Stimulated activated naive CD4-positive, alpha-beta T cell (primary cell): ENCODE results near the gene MARK1.

Experiments used
- DNase-seq, 6 experiments: peaks; one replicate each; lab custom pipeline; 2025; lab: John Stamatoyannopoulos, UW

Gene MARK1

DNA sequence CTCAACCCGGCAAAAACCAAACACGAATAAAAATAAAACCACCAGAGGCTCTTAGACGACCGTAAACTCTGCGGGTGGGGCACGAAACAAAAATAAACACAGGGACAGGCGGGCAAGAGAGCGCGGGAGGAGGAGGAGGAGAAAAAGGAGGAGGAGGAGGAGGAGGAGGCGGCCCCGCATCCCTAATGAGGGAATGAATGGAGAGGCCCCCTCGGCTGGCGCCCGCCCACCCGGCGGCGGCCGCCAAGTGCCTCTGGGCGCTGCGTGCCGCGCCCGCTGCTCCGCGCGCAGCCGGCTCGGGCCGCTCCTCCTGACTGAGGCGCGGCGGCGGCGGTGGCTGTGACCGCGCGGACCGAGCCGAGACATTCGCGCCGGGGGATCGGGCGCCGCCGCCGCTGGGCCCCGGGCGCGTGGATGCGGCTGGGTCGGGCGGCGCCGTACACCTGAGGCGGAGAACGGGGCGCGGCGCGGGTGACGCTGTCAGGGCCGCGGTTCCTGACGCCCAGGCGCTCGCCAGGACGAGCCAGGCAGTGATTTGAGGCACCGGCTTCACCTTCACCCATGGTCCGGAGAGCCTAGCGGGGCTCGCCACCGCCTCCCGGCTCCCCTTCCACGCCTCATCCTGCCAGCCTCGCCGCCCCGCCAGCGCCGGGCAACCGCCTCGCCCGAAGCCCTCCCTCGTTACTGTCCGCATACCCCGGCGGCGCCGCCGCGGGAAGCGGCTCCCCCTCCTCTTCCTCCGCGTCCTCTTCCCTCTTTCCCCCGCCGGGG lies at the start of gene MARK1:
TSS of gene MARK1 (plus strand) at position 229 of the 771 bp plus-strand sequence. CDS start 687 bp downstream, outside the sequence.
- DNase-seq: peak in 1 of 6 experiments; percentile 5

DNA sequence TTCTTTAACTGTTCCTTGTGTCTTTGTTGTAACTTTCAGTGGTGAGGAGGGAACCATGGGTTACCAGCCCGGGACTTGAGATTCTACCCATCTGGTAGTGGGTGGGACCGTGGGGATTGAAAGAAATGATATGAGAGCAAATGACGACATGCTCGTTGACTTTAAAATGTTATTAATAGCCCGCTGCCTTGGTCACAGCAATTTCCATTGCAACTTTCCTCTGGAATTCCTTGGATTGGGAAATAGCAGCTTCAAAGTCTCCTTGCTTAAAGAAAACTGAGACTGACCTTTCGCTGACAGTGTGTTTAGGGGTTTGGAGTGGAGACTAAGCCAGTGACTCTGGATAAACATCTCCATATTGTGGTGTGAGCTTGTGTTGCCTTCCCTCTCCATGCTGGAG lies 44.2 kb upstream of the MARK1 start:
- no peak for DNase-seq

DNA sequence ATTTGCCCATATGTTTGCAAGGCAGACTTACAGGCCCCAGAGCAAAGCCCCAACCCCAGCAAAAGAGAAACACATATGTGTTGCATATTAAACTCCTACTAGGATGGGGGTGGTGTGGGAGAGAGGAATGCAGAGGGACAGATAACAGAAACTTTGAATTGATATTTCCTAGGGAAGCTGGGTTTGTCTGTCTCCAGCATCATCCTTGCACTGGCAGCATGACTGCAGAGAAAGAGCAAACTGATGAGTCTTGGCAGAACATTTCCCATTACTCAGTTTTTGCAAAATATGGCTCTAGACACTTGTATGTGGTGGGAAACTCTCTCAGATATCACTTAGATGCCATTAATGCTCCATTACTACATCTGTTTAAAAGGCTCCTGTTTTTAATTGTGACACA lies 43.8 kb upstream of the MARK1 start:
- DNase-seq: no peak

DNA sequence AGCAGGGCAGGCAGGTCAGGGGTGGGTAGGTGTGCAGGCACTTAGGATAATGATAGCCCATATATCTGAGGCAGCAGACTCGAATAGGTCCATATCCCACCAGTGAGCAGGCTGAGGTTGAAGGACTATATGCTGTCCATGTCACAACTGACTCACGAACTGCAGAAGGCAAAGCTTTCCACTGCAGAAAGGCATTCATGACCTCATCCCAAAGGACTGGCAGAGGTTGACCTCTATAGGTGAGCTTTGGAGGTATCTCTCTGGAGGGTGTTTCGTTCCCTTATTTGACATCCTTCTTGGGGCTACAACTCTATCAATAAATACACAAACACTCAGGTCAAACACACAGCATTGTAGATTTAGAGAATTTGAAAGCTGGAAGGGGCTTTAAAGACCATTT lies 42.8 kb upstream of the MARK1 start:
- no peak for DNase-seq

DNA sequence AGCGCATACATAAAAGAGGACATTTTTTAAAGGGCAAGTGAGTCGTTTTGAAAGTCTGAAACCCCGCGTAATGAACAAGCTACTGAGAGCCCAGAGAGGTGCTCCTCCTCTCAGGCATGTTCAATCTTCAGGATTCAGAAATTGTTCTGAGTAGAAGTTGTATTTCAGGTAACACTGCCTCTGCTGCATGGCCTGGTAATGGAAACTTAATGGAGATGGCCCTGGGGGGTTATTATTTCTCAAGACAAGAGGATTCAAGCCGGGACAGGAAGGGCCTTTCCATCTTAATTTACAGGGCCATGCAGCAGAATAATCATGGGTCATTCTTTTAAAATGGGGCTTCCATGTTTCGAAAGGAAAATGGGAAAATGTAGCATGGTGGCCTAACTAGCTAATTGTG lies 42.1 kb upstream of the MARK1 start:
- no peak for DNase-seq

DNA sequence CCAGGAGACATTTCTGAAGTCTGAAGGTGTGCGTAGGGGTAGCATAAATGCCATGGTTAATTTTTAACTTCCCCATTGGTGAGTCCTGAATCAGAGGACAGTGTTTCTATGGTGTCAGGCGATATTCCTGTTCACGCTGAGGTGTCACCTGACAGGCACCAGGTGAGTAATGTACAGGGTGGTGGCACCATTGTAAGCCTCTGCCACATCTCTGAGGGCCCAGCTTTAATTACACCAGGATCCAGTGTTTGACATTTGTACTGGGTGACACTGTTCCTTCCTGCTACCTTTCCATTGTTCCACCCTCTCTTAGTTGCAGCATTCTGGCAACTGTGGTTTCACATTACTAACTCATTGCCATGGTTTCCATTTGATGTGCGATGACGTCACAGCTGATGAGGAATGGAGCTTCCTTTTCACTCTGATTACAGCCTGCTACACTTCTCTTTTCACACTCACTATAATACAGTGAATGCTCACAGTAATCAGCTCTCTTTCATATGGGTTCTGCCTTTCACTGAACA lies 40.6 kb upstream of the MARK1 start:
- no peak for DNase-seq

DNA sequence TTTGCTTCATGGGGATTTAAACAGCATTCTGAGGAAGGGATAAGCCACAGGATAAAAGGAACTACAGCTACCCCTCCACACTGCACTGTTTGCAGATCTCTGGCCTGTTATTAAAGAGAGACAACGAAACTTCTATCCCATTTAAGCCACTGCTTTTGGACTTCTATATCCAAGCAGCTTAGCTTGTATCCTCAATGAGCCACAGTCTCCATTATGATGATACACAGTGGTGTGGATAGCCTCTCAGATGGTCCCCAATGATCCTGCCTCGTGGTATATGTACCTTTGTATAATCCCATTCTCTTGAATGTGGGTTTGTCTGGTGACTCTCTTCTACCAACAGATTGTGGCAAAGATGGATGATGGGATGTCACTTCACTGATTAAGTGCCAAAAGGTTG lies 36.0 kb upstream of the MARK1 start:
- no peak for DNase-seq

DNA sequence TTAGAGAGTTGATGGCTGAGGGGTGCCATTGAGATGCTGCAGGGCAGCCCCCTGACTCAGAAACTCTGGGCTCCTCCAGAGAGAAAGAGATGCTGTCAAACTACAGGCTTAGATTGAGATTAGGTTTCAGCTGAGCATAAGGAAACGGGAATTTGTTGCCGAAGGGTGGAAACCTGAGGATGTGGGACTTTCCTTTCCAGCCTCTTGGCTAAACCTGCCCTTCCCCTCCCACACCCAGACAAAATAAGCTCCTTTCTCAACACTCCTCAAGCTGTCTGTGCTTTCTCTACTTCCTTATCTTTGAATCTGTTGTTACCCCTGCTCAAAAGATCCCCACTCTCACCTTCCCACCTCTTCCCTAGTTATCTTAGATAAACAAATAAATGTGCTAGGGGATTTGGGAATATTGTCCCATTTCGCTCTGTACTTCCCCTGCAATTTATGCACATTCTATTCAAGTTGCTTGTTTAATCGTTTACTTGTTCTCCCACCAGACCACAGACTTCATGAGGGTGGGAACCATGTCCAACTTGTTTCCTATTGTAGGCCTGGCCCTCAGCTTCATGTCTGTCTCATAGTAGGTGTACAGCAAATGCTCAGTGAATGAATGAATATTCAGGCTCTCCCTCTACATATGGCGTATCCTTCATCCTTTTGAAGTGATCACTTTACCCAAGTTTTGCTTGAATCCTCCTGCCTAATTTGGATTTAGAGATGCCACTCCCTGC lies 30.6 kb upstream of the MARK1 start:
- no peak for DNase-seq

DNA sequence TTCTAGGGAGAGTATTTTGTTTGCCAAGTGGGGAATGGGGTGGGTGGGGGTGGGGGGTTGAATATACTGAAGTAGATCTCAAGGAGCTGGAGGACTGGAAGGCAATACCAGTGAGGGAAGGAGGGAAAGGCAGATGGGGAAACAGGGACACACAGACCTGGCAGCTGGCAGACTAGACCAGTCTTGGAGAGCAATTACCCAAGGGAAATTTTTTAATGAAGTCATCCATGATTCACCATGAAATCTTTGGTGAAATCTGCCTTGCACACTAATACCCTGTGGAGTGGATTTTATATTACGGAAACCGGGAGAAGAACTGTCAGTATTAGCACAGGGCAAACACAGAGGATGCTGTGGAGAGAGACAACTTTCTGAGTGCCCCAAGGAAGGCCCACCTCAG lies 29.7 kb upstream of the MARK1 start:
- DNase-seq: no peak

DNA sequence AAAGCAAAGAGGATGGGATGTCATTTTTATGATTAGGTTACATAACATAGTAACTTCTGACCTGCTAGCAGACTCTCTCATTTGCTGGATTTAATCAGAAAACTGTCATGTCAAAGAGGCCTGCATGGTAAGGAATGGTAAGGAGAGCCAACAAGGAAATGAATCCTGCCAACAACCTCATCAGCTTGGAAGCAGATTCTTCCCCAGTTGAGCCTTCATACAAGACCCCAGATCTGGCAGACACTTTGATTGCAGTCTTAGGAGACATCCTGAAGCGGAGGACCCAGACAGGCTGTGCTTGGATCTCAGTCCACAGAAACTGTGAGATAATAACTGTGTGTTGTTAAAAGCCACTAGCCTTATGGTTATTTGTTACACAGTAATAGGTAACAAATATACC lies 27.6 kb upstream of the MARK1 start:
- DNase-seq: no peak

DNA sequence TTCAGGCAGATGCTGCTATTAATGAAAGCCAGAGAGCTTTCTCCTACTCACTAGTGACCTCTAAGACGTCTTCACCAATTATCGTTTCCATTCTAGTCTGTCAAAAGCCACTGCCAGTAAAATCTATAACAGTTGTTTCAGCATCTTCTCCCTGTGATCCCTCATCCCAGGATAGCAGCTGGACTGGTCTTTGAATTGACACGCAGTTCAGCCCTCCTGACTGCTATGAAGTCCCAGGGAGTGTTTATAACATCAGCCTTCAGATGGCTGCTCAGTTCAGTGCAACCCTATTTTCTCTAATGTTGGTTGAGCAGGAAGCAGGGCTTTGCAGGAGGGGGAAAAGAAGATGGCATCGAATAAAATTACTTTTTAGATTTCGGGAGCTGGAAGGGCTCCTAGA lies 23.6 kb upstream of the MARK1 start:
- DNase-seq: no peak

DNA sequence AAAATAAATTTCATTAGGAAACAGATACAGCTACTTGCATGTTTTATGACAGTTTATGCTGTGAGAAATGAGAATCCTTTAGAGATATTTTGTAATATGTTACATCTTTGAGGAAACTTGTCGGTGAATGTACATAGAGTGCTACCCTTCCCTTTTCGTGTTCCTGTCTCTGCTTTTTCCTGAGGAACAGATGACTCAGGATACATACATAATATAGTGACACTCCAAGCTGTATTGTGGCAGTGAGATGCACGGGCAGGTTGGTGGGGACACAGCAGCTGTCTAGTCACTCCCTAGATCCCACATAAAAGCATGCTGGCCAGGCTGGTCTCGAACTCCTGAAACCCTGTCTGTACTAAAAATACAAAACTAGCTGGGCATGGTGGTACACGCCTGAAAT lies 20.9 kb upstream of the MARK1 start:
- DNase-seq: no peak

DNA sequence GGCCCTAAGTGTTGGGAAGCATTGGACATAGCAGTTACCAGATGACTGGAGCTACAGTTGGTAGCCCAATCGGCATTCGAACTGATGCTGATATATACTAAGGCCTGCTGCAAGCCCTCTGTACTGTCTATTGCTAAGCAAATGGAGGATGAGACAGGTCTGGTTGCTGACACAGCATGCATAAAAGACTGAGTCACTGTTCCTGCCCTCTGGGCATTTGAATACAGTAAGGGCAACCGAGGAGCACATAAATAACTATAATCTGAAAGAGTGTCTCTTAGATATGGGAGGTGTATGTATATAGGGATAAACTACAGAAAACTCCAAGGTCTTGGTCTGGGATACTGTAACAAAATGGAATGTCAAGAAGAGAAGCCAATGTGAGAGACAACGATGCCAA lies 16.8 kb upstream of the MARK1 start:
- no peak for DNase-seq

DNA sequence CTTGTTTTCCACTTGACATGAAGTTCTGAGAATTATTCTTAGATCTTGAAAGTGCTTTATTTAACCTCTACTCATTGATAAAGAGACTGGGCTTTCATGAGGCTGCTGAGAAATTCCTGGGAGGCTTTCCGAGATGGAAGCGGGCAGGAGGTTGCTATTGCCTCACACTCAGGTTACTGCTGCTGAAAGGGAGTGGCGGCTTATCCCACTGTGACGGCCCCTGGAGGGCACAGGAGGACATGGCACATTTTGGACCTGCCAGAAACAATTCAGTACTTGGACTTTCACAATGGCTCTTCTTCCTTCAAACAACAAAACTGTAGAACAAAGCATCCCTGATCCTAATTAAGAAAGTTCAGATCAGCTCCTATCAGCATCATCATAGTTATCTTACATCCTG lies 16.2 kb upstream of the MARK1 start:
- no peak for DNase-seq

DNA sequence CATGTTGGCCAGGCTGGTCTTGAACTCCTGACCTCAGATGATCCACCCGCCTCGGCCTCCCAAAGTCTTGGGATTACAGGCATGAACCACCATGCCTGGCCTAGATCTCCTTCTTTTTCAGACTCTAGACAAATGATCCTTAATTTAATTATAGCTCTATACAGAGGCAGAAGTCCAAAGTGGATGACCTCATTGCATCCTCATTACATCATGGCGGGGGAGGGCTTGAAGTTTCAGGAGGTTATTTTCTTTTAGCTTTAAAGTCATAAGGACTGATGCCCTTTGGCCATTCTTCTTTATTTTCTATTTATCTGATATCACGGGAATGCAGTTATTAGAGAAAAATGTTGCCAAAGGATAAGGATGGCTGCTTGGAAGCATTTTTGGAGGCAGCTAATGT lies 14.1 kb upstream of the MARK1 start:
- no peak for DNase-seq

DNA sequence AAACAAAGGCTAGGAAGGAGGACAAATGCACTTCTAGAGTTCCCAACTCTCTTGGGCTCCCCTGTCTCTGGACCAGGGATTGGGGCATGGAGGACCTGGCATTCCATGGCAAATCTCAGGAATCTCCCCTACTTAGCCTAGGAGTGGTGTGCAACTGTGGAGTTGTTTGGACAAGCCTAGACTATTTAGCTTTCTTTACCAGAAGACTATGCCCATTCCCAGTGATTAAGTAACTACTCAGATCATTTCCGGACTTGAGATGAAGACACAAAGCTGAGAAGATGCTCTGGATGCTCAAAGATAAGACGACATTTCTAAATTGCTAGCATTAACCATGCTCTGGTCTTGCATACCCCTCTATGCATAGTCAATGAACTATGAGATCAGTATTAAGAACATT lies 13.7 kb upstream of the MARK1 start:
- DNase-seq: no peak

DNA sequence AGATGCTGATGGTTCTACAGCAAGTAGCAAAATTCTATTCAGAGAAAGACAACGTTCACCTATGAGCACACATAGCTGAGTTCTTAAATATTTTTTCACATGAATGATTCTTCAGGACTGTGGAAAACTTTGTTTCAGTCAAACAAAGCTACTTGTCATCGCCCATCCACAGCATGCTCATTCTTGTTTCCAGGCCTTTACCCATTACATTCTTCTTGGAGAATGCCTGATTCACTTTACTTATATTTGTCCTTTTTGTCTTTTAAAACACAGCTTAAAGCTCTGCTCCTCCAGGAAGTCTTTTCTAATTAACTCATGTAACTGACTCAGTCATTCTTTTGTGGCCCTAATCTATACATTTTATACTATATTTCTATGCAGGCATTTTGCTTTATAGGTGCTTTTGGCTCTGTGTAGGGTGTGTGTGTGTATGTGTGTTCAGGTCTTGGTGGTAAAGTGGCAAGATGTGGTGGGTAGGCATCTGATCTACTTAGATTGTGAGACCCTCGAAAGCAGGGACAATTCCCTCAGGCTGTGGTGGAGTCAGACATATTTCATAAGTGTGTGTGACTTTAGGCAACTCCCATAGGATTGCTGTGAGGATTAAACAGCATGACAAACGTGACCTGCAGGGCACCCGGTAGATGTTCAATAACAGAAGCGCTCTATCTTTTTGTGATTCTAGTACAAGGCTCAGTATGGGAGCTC lies 11.8 kb upstream of the MARK1 start:
- no peak for DNase-seq

DNA sequence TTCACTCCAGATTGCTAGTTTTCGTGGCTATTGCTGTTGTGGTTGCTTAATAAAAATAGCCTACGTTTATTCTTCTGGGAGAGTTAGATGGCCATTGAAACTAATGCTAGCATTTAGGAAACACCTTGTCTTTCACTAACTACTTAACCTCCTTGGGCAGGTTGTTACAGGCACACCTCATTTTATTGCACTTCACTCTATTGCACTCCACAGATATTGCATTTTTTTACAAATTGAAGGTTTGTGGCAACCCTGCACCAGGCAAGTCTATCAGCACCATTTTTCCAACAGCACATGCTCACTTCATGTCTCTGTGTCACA lies 11.3 kb upstream of the MARK1 start:
- no peak for DNase-seq

DNA sequence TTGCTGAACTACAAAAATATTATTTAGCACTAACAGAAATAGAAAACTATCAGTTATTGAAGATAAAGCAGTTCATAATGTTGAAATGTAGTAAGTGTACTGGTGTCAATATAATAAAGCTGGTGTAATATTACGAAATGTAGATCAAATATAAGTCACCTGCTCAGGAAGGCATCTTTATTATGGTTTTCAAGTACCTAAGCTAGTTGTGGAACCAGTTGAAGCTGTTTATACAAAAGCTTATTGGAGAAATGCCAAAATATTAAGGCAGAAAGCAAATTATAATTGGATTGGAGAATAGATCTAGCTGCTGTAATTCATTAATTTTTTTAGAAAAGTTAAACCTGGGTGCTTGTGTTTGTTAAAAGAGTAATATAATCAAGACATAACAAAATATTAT lies 6.2 kb upstream of the MARK1 start:
- DNase-seq: no peak

DNA sequence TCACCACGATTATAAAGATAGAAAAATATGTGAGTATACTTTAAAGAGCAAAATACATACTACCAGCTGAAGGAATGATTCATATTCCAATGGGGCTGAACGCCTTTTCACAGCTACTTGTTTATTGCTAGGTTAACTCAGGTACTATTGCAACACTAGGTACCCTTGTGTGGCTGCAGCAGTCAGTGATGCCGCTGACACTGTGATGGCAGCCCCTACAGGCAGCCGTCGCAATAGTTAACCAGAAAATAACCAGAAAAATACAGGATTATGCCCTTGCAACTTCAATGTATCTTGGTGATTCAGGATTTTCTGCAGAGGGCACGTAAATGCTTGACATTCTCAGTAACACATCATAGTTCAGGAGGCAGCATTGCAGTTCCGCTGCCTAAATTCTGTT lies 1.6 kb upstream of the MARK1 start:
- no peak for DNase-seq

DNA sequence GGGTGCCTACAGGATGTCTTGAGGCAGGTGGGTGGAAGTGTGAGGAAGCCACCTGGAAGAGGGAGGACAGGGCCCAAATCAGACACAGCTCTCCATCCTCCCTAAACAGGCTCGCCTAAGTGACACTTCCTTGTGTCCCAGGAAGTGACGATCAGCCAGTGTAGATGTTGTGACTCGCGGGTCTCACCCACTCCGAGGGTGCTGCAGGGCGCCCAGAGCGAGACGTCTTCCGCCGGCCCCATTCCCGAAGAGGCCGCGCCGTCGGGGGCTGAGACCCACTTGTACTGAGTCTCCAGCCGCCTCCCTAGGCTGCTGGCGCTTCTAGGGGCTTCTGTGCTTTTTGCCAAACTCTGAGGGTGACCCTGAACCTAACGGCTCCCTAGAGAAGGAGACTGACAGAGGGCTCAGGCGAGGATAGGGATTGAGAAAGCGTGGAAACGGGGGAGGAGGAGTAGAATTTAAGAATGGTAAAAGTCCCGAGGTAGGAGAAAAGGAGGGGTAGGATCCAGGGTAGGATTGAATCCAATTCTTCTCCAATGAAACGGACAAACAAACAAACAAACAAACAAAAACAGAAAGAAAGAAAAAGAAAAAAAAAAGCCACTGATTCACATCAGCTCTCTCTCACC lies 543 bp upstream of the MARK1 start:
- no peak for DNase-seq

DNA sequence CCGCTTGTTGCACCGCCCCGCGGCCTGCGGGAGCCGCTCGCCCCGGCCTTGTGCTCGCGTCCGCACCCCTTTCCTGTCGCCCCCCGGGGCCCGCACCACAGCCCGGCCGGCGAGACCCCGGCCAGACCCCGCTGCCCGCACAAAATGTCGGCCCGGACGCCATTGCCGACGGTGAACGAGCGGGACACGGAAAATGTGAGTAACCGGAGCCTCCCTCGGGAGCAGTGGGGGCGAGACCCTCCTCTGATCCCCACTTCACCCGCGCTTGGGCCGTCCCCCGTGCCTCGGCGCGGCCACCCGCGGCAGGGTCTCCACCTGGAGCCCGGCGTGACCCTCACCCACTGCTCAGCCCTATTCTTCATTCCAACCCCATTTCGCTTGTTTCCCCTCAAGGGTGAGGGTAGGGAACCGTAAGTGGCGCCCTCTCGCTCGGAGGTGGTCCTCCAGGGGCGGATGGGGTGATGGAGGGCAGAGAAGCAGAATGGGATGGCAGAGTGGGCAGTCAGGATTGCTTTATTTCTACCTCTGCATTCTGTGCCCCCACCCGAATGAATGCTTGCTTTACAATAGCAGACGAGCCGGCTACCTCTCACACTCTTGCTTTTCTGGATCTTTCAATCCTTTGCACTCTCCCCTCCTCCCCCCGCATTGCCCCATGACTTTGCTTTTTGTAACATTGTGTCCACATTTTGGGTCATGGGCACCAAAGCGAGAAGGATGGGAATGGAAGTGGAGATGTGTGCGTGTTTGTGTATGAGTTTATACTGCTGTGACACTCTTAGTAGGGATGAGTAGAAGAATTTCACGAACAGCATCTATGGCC lies 954 bp downstream of the MARK1 start:
- DNase-seq: no peak
